Measurements from ENCODE around the gene LIMS1.

Gene LIMS1

GRCh38 chr2:108621087-108621559, 86.9 kb downstream of the LIMS1 start:
- POLR2A ChIA-PET: interaction anchor here (0.7 to 1.8 kb wide), 3 partner anchors 10 to 173 kb away, joined by 3 to 5 read pairs (median 3); partner anchors contain the start of gene GCC2
- Histone ChIP-seq H3K27ac (ENCODE audit: extremely low read depth, low read depth, low read length) (peak overlapping the region; percentile 12; the same call in 1 of the 2 replicates), H3K9me3 (ENCODE audit: control insufficient read depth, insufficient read depth, low read depth, low read length) (no peaks in the 10 kb centered on the region), H3K4me1 (ENCODE audit: control insufficient read depth, insufficient read depth, low read length) (peaks cover 32% of the 10 kb centered on the region), H3K36me3 (ENCODE audit: control insufficient read depth in 2 of 2, insufficient read depth in 1 of 2, low read length in 2 of 2) (no peaks in the 10 kb centered on the region), H3K4me3 (ENCODE audit: low read depth, low read length) (no peak overlapping the region; the same call in 1 of the 2 replicates)
- CTCF ChIA-PET: interaction anchor here (0.7 to 9.2 kb wide), 2 partner anchors 15 to 86 kb away, joined by 4 to 98 read pairs; no protein-coding TSS in a partner anchor
- TF ChIP-seq ZNF692 (tag by site-specific recombination; IDR thresholded peaks at IDR 0.05): no peak
- TF ChIP-seq PRDM4 (tag by site-specific recombination; IDR thresholded peaks at IDR 0.05): peak; percentile 10; the same call in 1 of the 2 replicates
- no peak for TF ChIP-seq RBAK (tag by site-specific recombination; IDR thresholded peaks at IDR 0.05)
- TF ChIP-seq ZNF24 (tag by site-specific recombination; IDR thresholded peaks at IDR 0.05): no peak
- peak; percentile 71 for TF ChIP-seq TRIM28 (IDR thresholded peaks at IDR 0.05; ENCODE audit: borderline replicate concordance, low read length)
- TF ChIP-seq KLF9 (tag by site-specific recombination; IDR thresholded peaks at IDR 0.05; ENCODE audit: low read depth): peak; percentile 31; the same call in 1 of the 2 replicates
- 0 out of 2 replicates have a peak, but pooled peaks have one; percentile 41 for TF ChIP-seq ZBTB20 (tag by site-specific recombination; IDR thresholded peaks at IDR 0.05)
- TF ChIP-seq ZNF629 (tag by site-specific recombination; IDR thresholded peaks at IDR 0.05): no peak
- 0 out of 2 replicates have a peak, but pooled peaks have one; percentile 38 for TF ChIP-seq ZBTB48 (tag by site-specific recombination; IDR thresholded peaks at IDR 0.05)
- TF ChIP-seq ZNF335 (tag by site-specific recombination; conservative IDR thresholded peaks at IDR 0.05): 0 out of 2 replicates have a peak, but pooled peaks have one; percentile 7
- TF ChIP-seq PRDM1 (tag by site-specific recombination; IDR thresholded peaks at IDR 0.05): peak; percentile 41; the same call in 1 of the 2 replicates
- peak; percentile 40; the same call in 1 of the 2 replicates for TF ChIP-seq ZNF600 (tag by site-specific recombination; IDR thresholded peaks at IDR 0.05)
- peak; percentile 76 for TF ChIP-seq ZBTB17 (tag by site-specific recombination; IDR thresholded peaks at IDR 0.05)
- 0 out of 2 replicates have a peak, but pooled peaks have one; percentile 36 for TF ChIP-seq OSR2 (tag by site-specific recombination; IDR thresholded peaks at IDR 0.05)
- TF ChIP-seq ATF2 (tag by site-specific recombination; IDR thresholded peaks at IDR 0.05; ENCODE audit: low read depth): no peak
- peak; percentile 25; the same call in 1 of the 2 replicates for TF ChIP-seq MZF1 (tag by site-specific recombination; IDR thresholded peaks at IDR 0.05; ENCODE audit: borderline replicate concordance)

- POLR2A ChIA-PET: interaction anchor here (1.0 to 1.8 kb wide), 3 partner anchors 9 to 27 kb away, joined by 3 to 5 read pairs (median 3); no protein-coding TSS in a partner anchor
- Histone ChIP-seq H3K27ac (ENCODE audit: extremely low read depth, low read depth, low read length) (no peak overlapping the region), H3K4me1 (ENCODE audit: control insufficient read depth, insufficient read depth, low read length) (peaks cover 24% of the 10 kb centered on the region)
- TF ChIP-seq ZNF155 (tag by site-specific recombination; IDR thresholded peaks at IDR 0.05): no peak
- no peak for TF ChIP-seq ZNF704 (tag by site-specific recombination; IDR thresholded peaks at IDR 0.05)
- no peak for TF ChIP-seq ZNF404 (tag by site-specific recombination; IDR thresholded peaks at IDR 0.05)
- no peak for TF ChIP-seq ZNF324 (tag by site-specific recombination; IDR thresholded peaks at IDR 0.05)
- no peak for TF ChIP-seq PRDM10 (tag by site-specific recombination; IDR thresholded peaks at IDR 0.05)
These were observed 87.7 kb downstream of the LIMS1 start for GRCh38 chr2:108621687-108622681.

More at GRCh38 chr2:108621687-108622681, 87.7 kb downstream of the LIMS1 start:
- H3K36me3 ChIP-seq (ENCODE audit: control insufficient read depth in 2 of 2, insufficient read depth in 1 of 2, low read length in 2 of 2): no peaks in the 10 kb centered on the region
- H3K9me3 ChIP-seq (ENCODE audit: control insufficient read depth, insufficient read depth, low read depth, low read length): no peaks in the 10 kb centered on the region
- CTCF ChIA-PET: interaction anchor here (0.7 to 9.2 kb wide), 4 partner anchors 9 to 85 kb away, joined by 3 to 98 read pairs (median 4); no protein-coding TSS in a partner anchor
- H3K4me3 ChIP-seq (ENCODE audit: low read depth, low read length): no peak overlapping the region
